Thymus (tissue), 11 donors: Measurements from ENCODE around the gene CTNNA3. TPM values are rescaled to one million over a fixed set of nuclear protein-coding genes. Genes with fewer than 3 reads are reported as not detected.
"Not testable (repeated sequence)": the region's sequence is repeated elsewhere in the genome, so short reads cannot be mapped to it uniquely, and the experiment has no call there.

Experiments used
- DNase-seq, 9 donors: peaks; one replicate each; pipeline ENCODE4 v3.0.0-alpha.2; 2013; ENCODE audit warnings: low spot score in 9 of 9, low read depth in 6 of 9, missing footprints in 1 of 9
- H3K27ac ChIP-seq, 2 donors: one replicate each; pipeline ENCODE4 v1.5.1; 2013; ENCODE audit warnings: control low read depth in 1 of 2, low read depth in 1 of 2, low read length in 1 of 2, mild to moderate bottlenecking in 1 of 2, moderate library complexity in 1 of 2
- H3K27me3 ChIP-seq, 2 donors: one replicate each; pipeline ENCODE4 v1.5.1; 2013; ENCODE audit warnings: low read length in 1 of 2; ENCODE audit not compliant: control insufficient read depth in 2 of 2, insufficient read depth in 1 of 2
- H3K36me3 ChIP-seq, 2 donors: one replicate each; pipeline ENCODE4 v1.5.1; 2013; ENCODE audit warnings: low read length in 1 of 2, mild to moderate bottlenecking in 1 of 2, moderate library complexity in 1 of 2; ENCODE audit not compliant: control insufficient read depth in 2 of 2, insufficient read depth in 2 of 2
- H3K4me1 ChIP-seq, 2 donors: one replicate each; pipeline ENCODE4 v1.5.1; 2013; ENCODE audit warnings: low read length in 2 of 2; ENCODE audit not compliant: control insufficient read depth in 2 of 2, insufficient read depth in 2 of 2
- H3K4me3 ChIP-seq, 2 donors: one replicate each; pipeline ENCODE4 v1.5.1; 2013; ENCODE audit warnings: low read length in 2 of 2, control low read depth in 1 of 2, mild to moderate bottlenecking in 1 of 2
- H3K9me3 ChIP-seq, 2 donors: one replicate each; pipeline ENCODE4 v1.5.1; 2013; ENCODE audit warnings: low read length in 1 of 2, mild to moderate bottlenecking in 1 of 2; ENCODE audit not compliant: control insufficient read depth in 2 of 2, insufficient read depth in 1 of 2
- WGBS: extraction: QIAGEN DNeasy Blood & Tissue Kit; methylation state at CpG from one replicate; pipeline ENCODE4 v1.1.7; 2013; 5-methylcytosine and 5-hydroxymethylcytosine counted together
- polyA plus RNA-seq: library from polyadenylated mRNA; stranded (reverse); fragments of 200-250 nt; gene quantifications from one replicate; pipeline ENCODE4 v1.2.3, GENCODE V29; 2013
- total RNA-seq: library from RNA; stranded (reverse); fragments of 120-200 nt; gene quantifications from one replicate; pipeline ENCODE4 v1.2.4, GENCODE V29; 2013
- donor health status: healthy.

The CTNNA3 gene
- total and polyA plus RNA-seq, 2 donors = 0.27 to 0.28 TPM

- 88% methylated on average over 4 of the region's 4 CpGs for WGBS
- H3K27ac ChIP-seq = no peak overlapping the region
- H3K4me3 ChIP-seq = no peak overlapping the region
- DNase-seq = no peak
- H3K27me3 ChIP-seq = no peaks in the 10 kb centered on the region
- peaks cover 0 to 10% of the 10 kb centered on the region in 2 donors for H3K9me3 ChIP-seq
- no peaks in the 10 kb centered on the region for H3K4me1 ChIP-seq
- H3K36me3 ChIP-seq = no peaks in the 10 kb centered on the region
Observed at GRCh38 chr10:67602268-67602950, 93.6 kb downstream of the CTNNA3 start.

- Histone ChIP-seq H3K4me3 (no peak overlapping the region), H3K27ac (no peak overlapping the region), H3K4me1 (no peaks in the 10 kb centered on the region), H3K9me3 (peaks cover 0 to 11% of the 10 kb centered on the region in 2 donors), H3K27me3 (no peaks in the 10 kb centered on the region), H3K36me3 (no peaks in the 10 kb centered on the region)
- no peak for DNase-seq
Observed at GRCh38 chr10:67599597-67599996, 96.4 kb downstream of the CTNNA3 start.

GRCh38 chr10:67596641-67597040 lies 99.4 kb downstream of the CTNNA3 start:
- Histone ChIP-seq H3K36me3 (no peaks in the 10 kb centered on the region), H3K9me3 (peaks cover 0 to 11% of the 10 kb centered on the region in 2 donors), H3K27me3 (no peaks in the 10 kb centered on the region), H3K4me1 (no peaks in the 10 kb centered on the region), H3K4me3 (no peak overlapping the region), H3K27ac (no peak overlapping the region)
- no peak for DNase-seq

- WGBS = 89% methylated on average over 2 of the region's 2 CpGs
- Histone ChIP-seq H3K27me3 (no peaks in the 10 kb centered on the region), H3K4me1 (no peaks in the 10 kb centered on the region), H3K36me3 (no peaks in the 10 kb centered on the region), H3K9me3 (no peaks in the 10 kb centered on the region), H3K4me3 (no peak overlapping the region), H3K27ac (no peak overlapping the region)
- no peak for DNase-seq
Observed at GRCh38 chr10:67587771-67588170, 108.2 kb downstream of the CTNNA3 start.

GRCh38 chr10:67575532-67575931 lies 120.5 kb downstream of the CTNNA3 start:
- no peak overlapping the region for H3K27ac ChIP-seq
- no peaks in the 10 kb centered on the region for H3K36me3 ChIP-seq
- H3K4me3 ChIP-seq = no peak overlapping the region
- no peak for DNase-seq
- no peaks in the 10 kb centered on the region for H3K9me3 ChIP-seq
- 91% methylated on average over 1 of the region's 1 CpG for WGBS
- H3K27me3 ChIP-seq = no peaks in the 10 kb centered on the region
- no peaks in the 10 kb centered on the region for H3K4me1 ChIP-seq

GRCh38 chr10:67573484-67573883 lies 122.5 kb downstream of the CTNNA3 start:
- Histone ChIP-seq H3K27me3 (no peaks in the 10 kb centered on the region), H3K4me3 (no peak overlapping the region), H3K36me3 (no peaks in the 10 kb centered on the region), H3K4me1 (no peaks in the 10 kb centered on the region), H3K27ac (no peak overlapping the region), H3K9me3 (no peaks in the 10 kb centered on the region)
- DNase-seq = no peak
- 96% methylated on average over 1 of the region's 1 CpG for WGBS

- Histone ChIP-seq H3K27me3 (no peaks in the 10 kb centered on the region), H3K4me1 (no peaks in the 10 kb centered on the region), H3K4me3 (no peak overlapping the region), H3K27ac (no peak overlapping the region), H3K36me3 (no peaks in the 10 kb centered on the region), H3K9me3 (no peaks in the 10 kb centered on the region)
- 92% methylated on average over 5 of the region's 5 CpGs for WGBS
- DNase-seq = no peak
Observed at GRCh38 chr10:67571503-67571902, 124.5 kb downstream of the CTNNA3 start.

GRCh38 chr10:67558311-67558710 lies 137.7 kb downstream of the CTNNA3 start:
- not testable (repeated sequence) for H3K4me3 ChIP-seq, H3K36me3 ChIP-seq, DNase-seq, H3K4me1 ChIP-seq, H3K27ac ChIP-seq, H3K27me3 ChIP-seq, H3K9me3 ChIP-seq
- 99% methylated on average over 14 of the region's 14 CpGs for WGBS

- Histone ChIP-seq H3K36me3 (no peaks in the 10 kb centered on the region), H3K9me3 (no peaks in the 10 kb centered on the region), H3K4me3 (no peak overlapping the region), H3K27ac (no peak overlapping the region), H3K4me1 (no peaks in the 10 kb centered on the region), H3K27me3 (no peaks in the 10 kb centered on the region)
- WGBS = 98% methylated on average over 3 of the region's 3 CpGs
- DNase-seq = no peak
Observed at GRCh38 chr10:67553254-67553653, 142.7 kb downstream of the CTNNA3 start.
